Stimulated activated CD4-positive, alpha-beta T cell treated with anti-CD3 and anti-CD28 coated beads, Interleukin-2, amount 100 ng/mL, for 48 hours (primary cell): ENCODE data around the gene UTY.

ENCODE experiments used
- DNase-seq, 2 donors: peaks; one replicate each; pipeline ENCODE4 v3.0.0-alpha.2; 2020

UTY gene

GRCh38 chrY:13479828-13480227, at the start of gene UTY:
TSS of gene UTY (minus strand) at chrY:13480033. CDS start at chrY:13479665, 368 bp downstream.
- peak in 1 of 2 donors; percentile 48 for DNase-seq

- DNase-seq: no peak
Measured at GRCh38 chrY:13520474-13520873, 40.6 kb upstream of the UTY start.

- no peak for DNase-seq
Measured at GRCh38 chrY:13501215-13501614, 21.4 kb upstream of the UTY start.

GRCh38 chrY:13493737-13494136, 13.9 kb upstream of the UTY start:
- no peak for DNase-seq

GRCh38 chrY:13492408-13492807, 12.6 kb upstream of the UTY start:
- no peak for DNase-seq

- no peak for DNase-seq
Measured at GRCh38 chrY:13488738-13489137, 8.9 kb upstream of the UTY start.

GRCh38 chrY:13479121-13479711, 617 bp downstream of the UTY start:
- peak in 1 of 2 donors; percentile 35 for DNase-seq

GRCh38 chrY:13478126-13478785, 1.6 kb downstream of the UTY start:
- peak in 1 of 2 donors; percentile 19 for DNase-seq

- no peak for DNase-seq
Measured at GRCh38 chrY:13474997-13475396, 4.8 kb downstream of the UTY start.

GRCh38 chrY:13451572-13451971, 28.3 kb downstream of the UTY start:
- DNase-seq: no peak

- DNase-seq: no peak
Measured at GRCh38 chrY:13450596-13451130, 29.2 kb downstream of the UTY start.

- no peak for DNase-seq
Measured at GRCh38 chrY:13445566-13445965, 34.3 kb downstream of the UTY start.

- DNase-seq: no peak
Measured at GRCh38 chrY:13443146-13443545, 36.7 kb downstream of the UTY start.

- no peak for DNase-seq
Measured at GRCh38 chrY:13440811-13441210, 39.0 kb downstream of the UTY start.

GRCh38 chrY:13435968-13436937, 43.6 kb downstream of the UTY start:
- peak in 1 of 2 donors; percentile 47 for DNase-seq

- no peak for DNase-seq
Measured at GRCh38 chrY:13435206-13435967, 44.4 kb downstream of the UTY start.

GRCh38 chrY:13432293-13433025, 47.4 kb downstream of the UTY start:
- DNase-seq: no peak

- no peak for DNase-seq
Measured at GRCh38 chrY:13429551-13429950, 50.3 kb downstream of the UTY start.

GRCh38 chrY:13423281-13423732, 56.5 kb downstream of the UTY start:
- no peak for DNase-seq

GRCh38 chrY:13416869-13417661, 62.8 kb downstream of the UTY start:
- DNase-seq: no peak

- no peak for DNase-seq
Measured at GRCh38 chrY:13415556-13415955, 64.3 kb downstream of the UTY start.
